ENCODE results near the gene TMEM109.

The TMEM109 gene

DNA sequence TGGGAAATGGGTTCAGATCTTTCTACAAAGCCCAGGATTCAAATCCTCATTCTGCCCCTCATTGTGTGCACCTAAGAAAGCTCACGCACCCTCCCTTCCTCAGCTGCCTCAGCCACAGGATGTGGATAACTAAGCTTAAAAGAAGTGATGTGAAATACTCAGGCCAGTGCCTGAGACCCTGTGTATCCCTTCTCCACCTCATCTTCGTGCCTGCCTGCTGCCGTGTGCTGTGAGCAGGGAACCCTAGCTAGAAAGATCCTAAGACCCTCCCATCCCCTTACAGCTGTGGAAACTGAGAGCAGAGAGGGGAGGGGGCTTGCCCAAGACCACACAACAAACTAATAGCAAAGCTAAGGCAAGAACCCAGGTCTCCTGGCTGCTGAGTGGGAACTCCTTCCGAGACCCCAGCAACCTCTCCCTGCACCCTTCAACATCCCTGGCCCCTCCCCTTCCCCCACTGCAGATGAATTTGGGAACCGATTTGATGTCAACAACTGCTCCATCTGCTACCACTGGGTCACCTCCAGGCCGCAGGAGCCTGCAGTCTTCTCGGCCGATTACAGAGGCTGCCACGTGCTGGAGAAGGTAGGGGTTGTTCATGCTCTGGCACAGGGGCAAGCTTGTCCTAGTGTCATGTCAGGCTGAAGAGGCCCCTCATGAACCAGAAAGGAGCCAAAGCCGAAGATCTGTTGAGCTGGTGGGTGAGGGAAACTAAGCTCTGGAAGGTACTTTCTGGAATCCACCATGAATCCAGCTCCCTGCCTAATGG is 45.1 kb upstream of the TMEM109 start:
- H3K9me3 Mint-ChIP-seq: no peaks in the 10 kb centered on the region
- H3K36me3 Mint-ChIP-seq (ENCODE audit: low read depth): no peaks in the 10 kb centered on the region
- no peak overlapping the region for H3K4me3 Mint-ChIP-seq
- no peak for TF ChIP-seq CTCF (IDR thresholded peaks at IDR 0.05; ENCODE audit: unreplicated experiment in 3 of 3)
- no peaks in the 10 kb centered on the region for H3K27me3 Mint-ChIP-seq (ENCODE audit: low read depth)
- H3K4me1 Mint-ChIP-seq: peaks cover 29% of the 10 kb centered on the region
- no peak overlapping the region for H3K27ac Mint-ChIP-seq

GRCh38 chr11:60869451-60869825 is 44.5 kb upstream of the TMEM109 start:
- Mint-ChIP-seq H3K27ac (peak overlapping the region in 1 of 3 experiments; percentile 54), H3K4me3 (no peak overlapping the region), H3K27me3 (ENCODE audit: low read depth) (no peaks in the 10 kb centered on the region), H3K36me3 (ENCODE audit: low read depth) (no peaks in the 10 kb centered on the region), H3K4me1 (peaks cover 29% of the 10 kb centered on the region), H3K9me3 (no peaks in the 10 kb centered on the region)
- TF ChIP-seq CTCF (IDR thresholded peaks at IDR 0.05; ENCODE audit: unreplicated experiment in 3 of 3): no peak

DNA sequence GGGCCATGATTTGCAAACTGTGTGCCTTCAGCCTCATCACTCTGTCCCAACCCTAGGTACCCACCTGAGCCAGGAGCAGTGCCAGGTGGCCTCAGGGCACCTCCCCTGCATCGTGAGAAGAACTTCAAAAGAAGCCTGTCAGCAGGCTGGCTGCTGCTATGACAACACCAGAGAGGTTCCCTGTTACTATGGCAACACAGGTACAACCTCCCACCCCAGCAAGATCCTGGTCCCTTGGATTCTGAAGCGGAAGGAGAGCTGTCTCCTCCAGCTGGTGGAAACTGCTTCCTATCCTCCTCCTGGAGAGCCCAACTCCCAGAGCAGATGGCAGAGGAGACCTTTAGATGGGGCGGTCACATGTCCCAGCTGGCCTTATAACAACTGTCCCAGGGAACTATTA is 43.7 kb upstream of the TMEM109 start:
- Mint-ChIP-seq H3K4me1 (peaks cover 30% of the 10 kb centered on the region), H3K27me3 (ENCODE audit: low read depth) (no peaks in the 10 kb centered on the region), H3K27ac (no peak overlapping the region), H3K9me3 (no peaks in the 10 kb centered on the region), H3K4me3 (no peak overlapping the region), H3K36me3 (ENCODE audit: low read depth) (no peaks in the 10 kb centered on the region)
- no peak for TF ChIP-seq CTCF (IDR thresholded peaks at IDR 0.05; ENCODE audit: unreplicated experiment in 3 of 3)

GRCh38 chr11:60870733-60871377 is 43.1 kb upstream of the TMEM109 start:
- Mint-ChIP-seq H3K4me3 (no peak overlapping the region), H3K4me1 (peaks cover 30% of the 10 kb centered on the region), H3K9me3 (no peaks in the 10 kb centered on the region), H3K36me3 (ENCODE audit: low read depth) (no peaks in the 10 kb centered on the region), H3K27ac (peak overlapping the region in 1 of 3 experiments; percentile 16), H3K27me3 (ENCODE audit: low read depth) (no peaks in the 10 kb centered on the region)
- TF ChIP-seq CTCF (IDR thresholded peaks at IDR 0.05; ENCODE audit: unreplicated experiment in 3 of 3): no peak

GRCh38 chr11:60871378-60872061 is 42.4 kb upstream of the TMEM109 start:
- Mint-ChIP-seq H3K4me3 (no peak overlapping the region), H3K27ac (peak overlapping the region in 1 of 3 experiments; percentile 16), H3K4me1 (peaks cover 30% of the 10 kb centered on the region), H3K9me3 (no peaks in the 10 kb centered on the region), H3K27me3 (ENCODE audit: low read depth) (no peaks in the 10 kb centered on the region), H3K36me3 (ENCODE audit: low read depth) (no peaks in the 10 kb centered on the region)
- no peak for TF ChIP-seq CTCF (IDR thresholded peaks at IDR 0.05; ENCODE audit: unreplicated experiment in 3 of 3)

Data from nephron (organoid).